ELF-1 (cell line): ENCODE measurements around the gene ZNHIT1.
"Not testable (repeated sequence)": the region's sequence is repeated elsewhere in the genome, so short reads cannot be mapped to it uniquely, and the experiment has no call there.

Source experiments
- DNase-seq: peaks from one replicate; pipeline ENCODE4 v3.0.0-alpha.2; 2016; ENCODE audit warnings: low read depth, low spot score

ZNHIT1 gene

GRCh38 chr7:101240226-101241014, 22.5 kb downstream of the ZNHIT1 start:
- no peak for DNase-seq

GRCh38 chr7:101241015-101241363, 23.0 kb downstream of the ZNHIT1 start:
- DNase-seq = no peak

- DNase-seq = no peak
Observed at GRCh38 chr7:101241443-101242349, 23.7 kb downstream of the ZNHIT1 start.

GRCh38 chr7:101243646-101244374, 25.8 kb downstream of the ZNHIT1 start:
- DNase-seq = no peak

DNA sequence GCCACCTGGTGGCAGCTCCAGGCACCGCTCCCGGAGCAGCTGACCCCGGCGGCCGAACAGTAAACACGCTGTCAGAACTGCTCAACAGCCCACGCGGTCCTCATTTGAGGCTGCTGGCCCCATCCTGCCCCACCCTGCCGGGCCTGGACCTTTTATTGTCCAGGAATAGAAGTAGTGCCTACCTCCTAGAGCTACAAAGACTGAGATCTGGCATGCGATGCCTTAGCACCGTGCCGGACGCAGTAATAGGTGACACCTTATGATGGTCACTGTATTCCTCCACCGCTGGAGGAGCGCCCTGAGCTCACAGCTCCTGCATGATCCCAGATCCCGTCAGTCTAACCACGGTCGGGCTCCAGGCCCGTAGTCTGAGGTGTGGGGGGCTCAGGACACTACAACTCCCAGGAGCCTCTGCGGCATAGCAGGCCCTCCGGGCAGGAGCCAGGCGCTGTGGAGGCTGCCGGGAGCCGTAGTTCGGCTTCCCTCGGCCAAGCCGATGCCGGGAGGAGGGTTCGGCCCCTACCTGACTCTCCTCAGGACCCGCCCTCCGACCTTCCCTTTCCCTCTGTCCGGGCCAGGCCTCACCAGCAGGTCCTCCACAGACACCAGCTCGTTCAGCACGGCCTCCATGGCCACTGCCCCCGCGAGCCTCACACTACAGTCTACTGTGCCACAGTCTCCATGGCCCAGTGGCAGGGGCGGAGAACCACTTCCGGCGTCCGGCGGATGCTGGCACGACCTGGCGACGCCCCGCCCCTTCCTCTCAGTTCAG, 26.6 kb downstream of the ZNHIT1 start, which contains the start of gene FIS1:
TSS of gene FIS1 (minus strand) at position 707 of the 772 bp plus-strand sequence. CDS start at position 630, 77 bp downstream.
- peak; percentile 98 for DNase-seq

DNA sequence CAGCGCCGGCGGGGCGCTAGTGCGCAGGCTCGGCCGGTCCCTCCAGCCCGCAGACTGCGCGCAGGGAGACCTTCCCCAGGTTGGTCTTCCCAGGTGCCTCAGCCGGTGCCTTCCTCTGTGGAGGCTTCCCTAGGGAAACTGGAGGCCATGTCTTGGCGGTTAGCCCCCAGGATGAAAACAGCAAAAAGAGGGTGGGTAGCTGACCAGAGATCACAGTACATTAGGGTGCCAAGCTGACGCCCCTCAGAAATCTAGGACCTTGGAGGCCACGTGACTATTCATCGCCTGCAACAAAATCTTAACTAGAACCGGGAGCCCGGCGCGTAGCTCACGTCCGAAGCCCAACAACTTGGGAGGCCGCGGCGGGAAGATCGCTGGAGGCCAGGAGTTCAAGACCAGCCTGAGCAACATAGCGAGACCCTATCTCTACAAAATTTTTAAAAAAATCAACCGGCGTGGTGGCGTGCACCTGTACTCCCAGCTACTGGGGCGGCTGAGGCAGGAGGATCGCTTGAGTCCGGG, 27.2 kb downstream of the ZNHIT1 start:
- no peak for DNase-seq

GRCh38 chr7:101248276-101248675, 30.3 kb downstream of the ZNHIT1 start:
- DNase-seq = no peak

DNA sequence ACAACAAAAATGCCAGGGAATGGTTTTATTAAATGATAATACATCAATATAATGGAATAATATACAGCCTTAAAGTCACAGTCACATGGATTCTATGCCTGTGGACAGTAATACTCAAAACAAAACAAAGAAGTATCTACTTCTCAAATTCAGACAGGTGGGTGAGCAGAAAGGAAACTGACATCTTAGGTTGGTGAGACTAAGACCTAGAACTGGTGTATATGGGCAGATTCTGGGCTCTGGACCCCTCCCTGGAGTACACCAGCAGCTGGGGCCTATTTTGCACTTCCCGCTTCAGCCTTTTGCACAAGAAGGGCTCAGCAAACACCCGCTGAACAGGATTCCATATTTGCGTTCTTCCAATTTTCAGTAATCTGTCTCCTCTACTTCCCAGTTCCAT, 32.4 kb downstream of the ZNHIT1 start:
- no peak for DNase-seq

DNA sequence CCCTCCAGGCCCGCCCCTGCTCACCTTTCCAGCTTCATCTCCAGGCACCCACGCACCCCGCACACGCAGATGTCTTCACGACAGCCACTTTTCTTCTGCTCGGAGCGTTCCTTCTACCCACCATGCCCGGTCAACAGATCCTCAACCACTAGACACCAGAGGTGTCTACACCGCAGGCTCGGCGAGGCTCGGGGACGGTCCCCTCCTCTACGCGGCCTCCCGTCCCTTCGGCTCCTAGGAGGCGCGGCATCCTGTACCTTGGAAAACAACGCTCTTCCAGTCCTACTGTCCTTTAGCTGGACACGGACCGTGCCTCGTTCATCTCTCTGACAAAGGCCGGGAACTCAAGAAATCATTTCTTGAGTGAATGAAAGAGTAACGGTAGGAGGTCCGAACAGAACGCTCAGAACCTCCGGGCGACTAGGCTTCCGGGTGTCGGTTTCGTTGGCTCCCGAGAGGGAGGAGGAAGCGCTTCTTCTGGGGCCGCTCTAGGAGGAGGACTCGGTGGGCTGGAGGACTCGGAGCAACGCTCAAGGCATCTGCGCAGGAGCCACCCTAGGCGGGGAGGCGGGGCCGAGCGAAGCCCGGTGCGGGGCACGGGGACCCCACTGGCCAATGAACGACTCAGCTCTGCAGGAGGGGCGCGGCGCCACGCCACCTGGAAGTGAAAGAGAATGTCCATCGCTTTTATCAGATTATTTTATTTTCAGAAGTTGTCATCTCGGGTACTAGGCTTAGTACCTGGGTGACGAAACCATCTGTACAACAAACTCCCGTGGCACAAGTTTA, 34.1 kb downstream of the ZNHIT1 start:
- DNase-seq = peak; percentile 99

- DNase-seq = not testable (repeated sequence)
Observed at GRCh38 chr7:101253199-101253598, 35.2 kb downstream of the ZNHIT1 start.

- no peak for DNase-seq
Observed at GRCh38 chr7:101255796-101256195, 37.8 kb downstream of the ZNHIT1 start.

DNA sequence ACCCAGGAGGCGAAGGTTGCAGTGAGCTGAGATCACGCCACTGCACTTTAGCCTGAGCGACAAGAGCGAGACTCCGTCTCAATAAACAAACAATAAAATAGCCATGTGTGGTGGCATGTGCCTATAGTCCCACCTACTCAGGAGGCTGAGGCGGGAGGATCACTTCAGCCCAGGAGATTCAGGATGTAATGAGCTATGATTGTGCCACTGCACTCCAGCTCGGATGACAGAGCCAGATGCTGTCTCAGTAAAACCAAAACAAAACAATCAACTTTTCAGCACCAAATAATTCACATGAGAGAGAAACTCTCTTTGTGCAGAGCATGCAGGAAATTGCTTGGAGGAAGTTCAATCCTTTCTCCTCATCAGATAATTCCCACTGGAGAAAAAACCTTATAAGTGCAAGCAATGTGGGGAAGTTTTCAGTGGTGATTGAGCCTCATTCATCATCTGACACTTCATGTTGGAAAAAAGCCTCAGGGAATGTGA, 40.3 kb downstream of the ZNHIT1 start:
- DNase-seq = no peak

GRCh38 chr7:101264102-101264706, 46.2 kb downstream of the ZNHIT1 start:
- not testable (repeated sequence) for DNase-seq

- no peak for DNase-seq
Observed at GRCh38 chr7:101265622-101266516, 47.9 kb downstream of the ZNHIT1 start.

DNA sequence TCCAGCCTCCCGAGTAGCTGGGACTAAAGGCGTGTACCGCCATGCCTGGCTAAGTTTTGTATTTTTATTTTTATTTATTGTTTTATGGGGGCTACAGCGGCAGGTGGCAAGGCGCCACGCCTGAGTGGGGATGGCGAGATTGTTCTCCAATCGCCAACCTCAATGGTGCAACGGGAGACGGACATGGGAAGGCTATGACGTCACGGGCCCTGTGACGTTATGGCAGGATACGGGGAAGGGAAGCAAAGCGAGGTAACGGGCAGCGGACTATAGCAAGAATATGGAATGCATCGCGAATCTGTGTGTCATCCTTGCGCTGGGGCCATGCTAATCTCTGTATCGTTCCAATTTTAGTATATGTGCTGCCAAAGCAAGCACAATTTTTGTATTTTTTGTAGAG, 51.7 kb downstream of the ZNHIT1 start:
- no peak for DNase-seq

DNA sequence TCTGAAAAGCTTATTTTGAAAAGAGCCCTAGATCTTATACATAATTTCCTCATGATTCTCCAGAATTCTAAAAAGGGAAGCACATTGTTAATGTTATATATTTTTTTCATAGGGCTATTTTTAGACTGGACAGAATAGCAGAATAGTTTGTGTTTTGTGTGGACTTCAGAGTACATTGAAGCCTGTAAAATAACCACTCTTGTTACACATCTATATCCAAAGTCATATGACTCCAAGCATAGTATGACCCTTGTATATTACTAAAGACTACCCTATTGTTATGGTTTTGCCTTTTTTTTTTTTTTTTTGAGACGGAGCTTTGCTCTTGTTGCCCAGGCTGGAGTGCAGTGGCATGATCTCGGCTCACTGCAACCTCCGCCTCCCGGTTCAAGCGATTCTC, 53.1 kb downstream of the ZNHIT1 start:
- no peak for DNase-seq

DNA sequence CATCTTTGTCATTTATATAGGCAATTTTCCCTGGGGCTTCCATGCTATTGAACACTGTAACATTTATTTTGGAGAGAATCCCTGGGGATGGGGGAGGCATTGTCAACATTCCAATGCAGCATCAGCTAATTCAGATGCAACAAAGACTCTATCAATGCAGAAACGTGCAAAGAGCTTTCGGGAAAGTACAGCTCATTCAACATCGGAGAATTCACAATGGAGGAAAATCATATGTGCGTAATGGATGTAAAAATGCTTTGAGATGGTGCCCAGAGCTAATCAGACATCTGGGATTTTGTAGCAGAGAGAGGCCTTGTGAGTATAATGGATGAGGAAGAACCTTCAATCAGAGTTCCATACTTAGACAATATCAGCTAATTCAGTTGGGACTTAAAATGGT, 55.2 kb downstream of the ZNHIT1 start:
- DNase-seq = no peak
